Stimulated activated CD4-positive, alpha-beta T cell treated with anti-CD3 and anti-CD28 coated beads, Interleukin-15, amount 100 ng/mL, for 1 hour (primary cell): ENCODE results near the gene CCDC200.
"Not testable (repeated sequence)": the region's sequence is repeated elsewhere in the genome, so short reads cannot be mapped to it uniquely, and the experiment has no call there.

ENCODE experiments used
- DNase-seq, 2 donors: peaks; one replicate each; pipeline ENCODE4 v3.0.0-alpha.2; 2020; ENCODE audit warnings: low read depth in 1 of 2, low spot score in 1 of 2

The CCDC200 gene

DNA sequence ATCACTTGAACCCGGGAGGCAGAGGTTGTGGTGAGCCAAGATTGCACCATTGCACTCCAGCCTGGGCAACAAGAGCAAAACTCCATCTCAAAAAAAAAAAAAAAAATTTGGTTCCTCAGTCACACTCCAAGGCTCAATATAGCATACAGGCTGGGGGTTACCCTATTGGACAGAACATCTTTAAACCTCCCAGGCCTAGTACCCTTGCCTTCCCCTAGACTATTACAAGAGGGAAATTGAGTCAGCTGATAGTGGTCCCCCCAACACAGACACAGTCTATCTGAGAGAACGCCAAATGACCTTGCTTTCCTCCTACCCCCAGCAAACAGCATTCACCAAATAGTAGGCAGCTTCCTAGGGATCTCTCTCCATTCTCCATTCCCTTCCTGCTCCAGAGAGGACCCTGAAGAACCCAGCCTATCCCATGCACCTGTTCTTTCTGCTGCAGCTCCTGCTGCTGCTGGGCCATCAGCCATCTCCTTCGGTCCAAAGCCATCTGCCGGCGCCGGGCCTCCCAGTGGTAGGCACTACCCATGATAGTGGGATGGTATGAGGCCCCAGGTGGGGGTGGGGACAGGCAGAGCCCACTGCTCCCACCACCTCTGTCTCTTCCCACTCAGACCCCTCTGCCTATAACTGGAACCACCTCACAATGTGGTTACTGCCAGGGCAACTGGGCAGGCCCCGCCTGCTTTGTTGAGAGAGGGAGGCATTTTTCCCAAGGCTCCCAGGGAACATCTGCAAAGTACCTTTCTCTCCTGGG lies at the start of gene CCDC200:
Gene CCDC200 (minus strand): TSS at position 604 of the 763 bp plus-strand sequence. CDS start 69 bp downstream, at position 535.
- not testable (repeated sequence) for DNase-seq

DNA sequence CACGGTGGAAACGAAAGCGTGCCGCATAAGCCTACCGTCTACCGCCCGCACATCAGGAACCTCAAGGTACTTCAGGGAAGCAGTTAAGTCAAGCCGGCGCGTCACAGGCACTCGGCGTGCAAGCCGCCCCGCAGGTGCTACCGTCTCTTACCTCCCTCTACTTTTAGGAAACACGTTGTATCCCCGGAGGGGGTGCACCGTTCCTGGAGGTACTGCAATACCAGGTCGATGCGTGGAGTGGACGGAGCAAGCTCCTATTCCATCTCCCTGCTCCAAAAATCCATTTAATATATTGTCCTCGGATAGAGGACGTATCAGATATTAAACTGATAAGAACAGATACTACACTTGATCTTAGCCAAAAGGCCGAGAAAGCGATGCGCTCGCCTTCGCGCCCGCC lies 44.5 kb upstream of the CCDC200 start:
- not testable (repeated sequence) for DNase-seq

- DNase-seq: not testable (repeated sequence)
These were observed 44.1 kb upstream of the CCDC200 start for GRCh38 chr17:43272483-43272882.

GRCh38 chr17:43270552-43271504 lies 42.4 kb upstream of the CCDC200 start:
- DNase-seq: not testable (repeated sequence)

DNA sequence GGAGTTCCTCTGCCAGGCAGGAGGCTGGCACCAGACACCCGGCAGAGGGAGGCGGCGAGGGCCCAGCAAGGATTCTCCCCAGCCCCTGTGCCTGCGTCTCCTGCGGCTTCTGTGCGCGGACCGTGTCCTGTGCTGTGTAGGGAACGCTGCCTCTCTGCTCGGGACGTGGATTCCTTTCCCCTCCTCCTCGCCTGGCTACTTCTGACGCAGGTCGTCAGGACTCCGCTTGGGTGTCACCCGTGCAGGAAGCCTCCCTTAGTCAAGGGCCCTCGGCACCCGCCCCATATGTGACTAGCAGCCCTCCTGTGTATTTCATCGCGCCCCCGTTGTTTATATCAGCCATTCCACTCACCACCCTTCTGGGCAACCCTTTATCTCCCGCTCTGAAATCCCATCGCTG lies 18.0 kb upstream of the CCDC200 start:
- DNase-seq: not testable (repeated sequence)

- not testable (repeated sequence) for DNase-seq
These were observed 12.4 kb upstream of the CCDC200 start for GRCh38 chr17:43240596-43241352.

GRCh38 chr17:43239597-43239996 lies 11.2 kb upstream of the CCDC200 start:
- not testable (repeated sequence) for DNase-seq

- DNase-seq: not testable (repeated sequence)
These were observed 5.5 kb upstream of the CCDC200 start, which contains the start of gene RNU2-1 for GRCh38 chr17:43233877-43234276. Gene RNU2-1, minus strand, starts transcription at chr17:43233977.

GRCh38 chr17:43233263-43233662 lies 4.8 kb upstream of the CCDC200 start:
- not testable (repeated sequence) for DNase-seq

DNA sequence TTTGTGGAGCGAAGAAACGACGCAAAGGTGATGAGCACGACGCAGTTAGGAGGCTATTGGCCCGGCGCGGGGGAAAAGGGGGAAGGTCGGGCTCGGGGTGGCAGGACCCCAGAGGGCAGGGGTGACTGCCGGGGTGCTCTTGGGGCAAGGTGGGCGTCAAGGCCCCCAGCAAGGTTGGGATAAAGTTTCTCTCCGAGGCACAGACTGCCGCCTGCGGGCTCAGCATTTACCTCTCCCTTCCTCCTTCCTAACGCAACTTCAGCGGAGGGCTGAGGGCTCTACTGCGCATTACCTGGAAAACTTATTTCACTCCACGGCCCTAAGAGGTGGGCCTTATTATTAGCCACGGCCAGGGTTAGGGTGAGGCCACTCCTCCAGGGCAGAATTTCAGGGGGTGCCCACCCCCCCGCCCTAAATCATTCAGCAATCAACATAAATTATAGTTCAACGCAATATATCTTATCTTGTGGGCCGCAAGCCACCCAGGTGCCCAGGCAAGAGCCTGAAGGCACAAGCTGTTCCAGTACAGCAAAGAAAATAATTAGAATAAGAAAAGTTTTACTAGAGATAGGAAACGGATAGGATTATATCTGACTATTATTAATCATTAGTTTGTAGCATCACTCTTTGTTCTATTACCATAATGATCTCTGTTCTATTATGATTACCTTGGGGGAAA lies 3.7 kb upstream of the CCDC200 start:
- not testable (repeated sequence) for DNase-seq

DNA sequence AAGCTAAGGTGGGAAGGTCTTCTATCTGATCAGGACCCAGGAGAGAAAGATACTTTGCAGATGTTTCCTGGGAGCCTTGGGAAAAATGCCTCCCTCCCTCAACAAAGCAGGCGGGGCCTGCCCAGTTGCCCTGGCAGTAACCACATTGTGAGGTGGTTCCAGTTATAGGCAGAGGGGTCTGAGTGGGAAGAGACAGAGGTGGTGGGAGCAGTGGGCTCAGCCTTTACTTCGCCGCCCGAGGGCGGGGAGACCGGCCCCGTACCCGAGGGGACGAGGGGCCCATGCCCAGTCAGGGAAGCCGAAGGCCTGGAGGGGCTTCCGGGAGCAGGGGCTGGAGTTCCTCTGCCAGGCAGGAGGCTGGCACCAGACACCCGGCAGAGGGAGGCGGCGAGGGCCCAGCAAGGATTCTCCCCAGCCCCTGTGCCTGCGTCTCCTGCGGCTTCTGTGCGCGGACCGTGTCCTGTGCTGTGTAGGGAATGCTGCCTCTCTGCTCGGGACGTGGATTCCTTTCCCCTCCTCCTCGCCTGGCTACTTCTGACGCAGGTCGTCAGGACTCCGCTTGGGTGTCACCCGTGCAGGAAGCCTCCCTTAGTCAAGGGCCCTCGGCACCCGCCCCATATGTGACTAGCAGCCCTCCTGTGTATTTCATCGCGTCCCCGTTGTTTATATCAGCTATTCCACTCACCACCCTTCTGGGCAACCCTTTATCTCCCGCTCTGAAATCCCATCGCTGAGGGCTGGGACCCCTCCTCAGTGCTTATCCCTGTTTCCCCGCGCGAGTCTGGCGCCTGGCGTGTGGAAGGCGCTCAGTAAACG lies 3.0 kb upstream of the CCDC200 start:
- not testable (repeated sequence) for DNase-seq

GRCh38 chr17:43226393-43226792 lies 2.0 kb downstream of the CCDC200 start:
- no peak for DNase-seq

DNA sequence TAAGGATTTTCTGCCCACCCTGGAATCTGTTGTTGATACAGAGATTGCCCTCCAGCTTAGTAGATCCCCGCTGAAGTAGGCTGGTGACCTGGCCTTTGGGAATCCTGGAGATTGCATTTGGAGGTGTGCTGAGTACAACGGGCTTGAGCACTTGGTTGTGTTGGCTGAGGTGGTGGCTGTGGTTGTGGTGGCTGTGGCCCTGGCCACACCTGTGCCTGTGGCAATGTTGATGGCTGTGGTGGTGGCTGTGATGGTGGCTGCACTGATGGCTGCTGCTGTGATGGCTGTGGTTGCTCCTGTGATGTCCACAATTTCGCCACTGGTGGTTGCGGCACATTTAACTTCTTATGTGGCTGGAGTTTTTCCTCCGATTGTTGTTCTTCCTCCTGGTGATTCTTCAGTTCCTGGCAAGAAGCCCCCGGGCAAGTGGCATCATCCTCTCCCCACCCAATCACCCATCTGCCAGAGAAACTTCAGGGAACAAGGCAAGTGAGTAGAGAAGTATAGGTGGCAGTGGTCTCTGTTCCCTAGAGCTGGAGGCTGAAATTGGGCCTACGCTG lies 4.2 kb downstream of the CCDC200 start:
- DNase-seq: no peak

GRCh38 chr17:43220511-43221125 lies 7.8 kb downstream of the CCDC200 start:
- no peak for DNase-seq

DNA sequence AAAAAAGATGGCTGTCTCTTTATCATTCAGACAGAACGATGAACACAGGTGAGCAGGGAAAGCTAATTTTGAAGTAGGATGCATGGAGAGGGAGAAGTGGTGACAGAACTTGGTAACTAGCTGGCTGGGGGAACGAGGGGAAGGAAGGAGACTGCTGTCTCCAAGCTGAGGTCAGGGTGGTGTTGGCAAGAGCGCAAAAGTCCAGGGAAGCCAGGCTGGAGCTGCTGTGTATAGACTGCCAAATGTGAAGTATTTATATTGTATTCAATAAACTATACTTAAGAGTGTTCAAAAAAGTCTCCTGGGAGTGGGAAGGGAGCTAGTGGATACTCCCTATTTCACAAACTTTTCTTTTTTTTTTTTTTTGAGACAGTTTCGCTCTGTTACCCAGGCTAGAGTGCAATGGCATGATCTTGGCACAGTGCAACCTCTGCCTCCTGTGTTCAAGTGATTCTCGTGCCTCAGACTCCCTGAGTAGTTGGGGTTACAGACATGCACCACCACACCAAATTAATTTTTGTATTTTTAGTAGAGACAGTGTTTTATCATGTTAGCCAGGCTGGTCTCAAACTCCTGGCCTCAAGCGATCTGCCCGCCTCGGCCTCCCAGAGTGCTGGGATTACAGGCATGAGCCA lies 8.6 kb downstream of the CCDC200 start:
- DNase-seq: no peak

GRCh38 chr17:43219001-43219400 lies 9.4 kb downstream of the CCDC200 start:
- DNase-seq: no peak

DNA sequence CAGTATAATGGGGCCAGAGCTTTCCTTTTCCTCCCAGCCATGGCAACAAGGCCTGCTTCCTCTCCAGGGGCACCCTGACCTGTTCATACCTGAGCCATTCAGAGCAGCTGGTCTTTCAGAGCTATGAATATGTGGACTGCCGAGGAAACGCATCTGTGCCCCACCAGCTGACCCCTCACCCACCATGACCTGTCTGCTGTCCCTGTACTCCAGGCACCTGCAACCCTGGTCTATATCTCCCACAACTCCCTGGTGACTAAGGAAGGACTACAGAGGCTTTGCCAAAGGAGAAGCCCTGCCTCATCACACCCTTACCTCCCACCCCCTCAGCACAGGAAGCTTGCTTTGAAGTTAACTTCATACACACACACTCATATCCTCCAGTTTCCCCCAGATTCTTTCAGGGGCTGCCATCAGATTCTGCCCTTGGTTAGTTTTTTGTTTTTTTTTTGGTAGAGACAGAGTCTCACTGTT lies 10.8 kb downstream of the CCDC200 start:
- no peak for DNase-seq
